ENCODE data around the gene IFI27L2. TPM values are rescaled to one million over a fixed set of nuclear protein-coding genes. Genes with fewer than 3 reads are reported as not detected.

Gene IFI27L2, protein sequence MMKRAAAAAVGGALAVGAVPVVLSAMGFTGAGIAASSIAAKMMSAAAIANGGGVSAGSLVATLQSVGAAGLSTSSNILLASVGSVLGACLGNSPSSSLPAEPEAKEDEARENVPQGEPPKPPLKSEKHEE
- 39.6 and 181 TPM in 2 replicates for total RNA-seq

GRCh38 chr14:94129111-94129757, at the start of gene IFI27L2:
Gene IFI27L2 (minus strand): TSS chr14:94129604. CDS start chr14:94129564, 40 bp downstream.

GRCh38 chr14:94173885-94174603, 44.6 kb upstream of the IFI27L2 start, which contains the start of gene PPP4R4:
Gene PPP4R4 (plus strand): TSS chr14:94174322. CDS start chr14:94174466, 144 bp downstream.

DNA sequence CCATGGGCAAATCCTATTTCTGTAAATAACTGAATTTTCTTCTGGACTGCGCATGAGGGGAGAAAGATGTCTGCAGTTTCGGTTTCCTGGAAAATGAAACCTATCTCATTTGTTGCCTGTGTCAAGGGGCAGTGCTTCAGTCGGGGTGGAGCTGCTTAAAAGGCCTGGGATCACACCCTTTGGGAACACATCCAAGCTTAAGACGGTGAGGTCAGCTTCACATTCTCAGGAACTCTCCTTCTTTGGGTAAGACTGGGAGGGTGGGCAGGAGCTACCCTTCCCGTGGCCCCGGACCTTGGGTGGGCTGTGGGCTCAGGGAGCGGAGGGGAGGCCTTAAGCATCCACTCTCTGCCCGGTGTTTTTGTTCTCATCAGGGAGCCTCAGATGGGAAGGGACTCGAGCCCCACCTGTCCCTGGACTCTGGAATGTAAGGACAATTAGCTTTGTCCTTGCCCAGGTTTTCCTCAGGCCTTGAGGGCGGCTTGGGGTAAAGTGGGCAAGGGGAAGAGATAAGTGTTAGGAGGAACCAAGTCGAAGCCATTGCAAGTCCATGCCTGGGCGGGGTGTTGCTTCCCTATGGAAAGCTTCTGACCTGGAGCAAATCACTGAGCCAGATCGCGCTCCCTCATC, 18.7 kb downstream of the IFI27L2 start, which contains the start of gene IFI27:
Gene IFI27 (plus strand): TSS at position 185 of the 630 bp plus-strand sequence.

DNA sequence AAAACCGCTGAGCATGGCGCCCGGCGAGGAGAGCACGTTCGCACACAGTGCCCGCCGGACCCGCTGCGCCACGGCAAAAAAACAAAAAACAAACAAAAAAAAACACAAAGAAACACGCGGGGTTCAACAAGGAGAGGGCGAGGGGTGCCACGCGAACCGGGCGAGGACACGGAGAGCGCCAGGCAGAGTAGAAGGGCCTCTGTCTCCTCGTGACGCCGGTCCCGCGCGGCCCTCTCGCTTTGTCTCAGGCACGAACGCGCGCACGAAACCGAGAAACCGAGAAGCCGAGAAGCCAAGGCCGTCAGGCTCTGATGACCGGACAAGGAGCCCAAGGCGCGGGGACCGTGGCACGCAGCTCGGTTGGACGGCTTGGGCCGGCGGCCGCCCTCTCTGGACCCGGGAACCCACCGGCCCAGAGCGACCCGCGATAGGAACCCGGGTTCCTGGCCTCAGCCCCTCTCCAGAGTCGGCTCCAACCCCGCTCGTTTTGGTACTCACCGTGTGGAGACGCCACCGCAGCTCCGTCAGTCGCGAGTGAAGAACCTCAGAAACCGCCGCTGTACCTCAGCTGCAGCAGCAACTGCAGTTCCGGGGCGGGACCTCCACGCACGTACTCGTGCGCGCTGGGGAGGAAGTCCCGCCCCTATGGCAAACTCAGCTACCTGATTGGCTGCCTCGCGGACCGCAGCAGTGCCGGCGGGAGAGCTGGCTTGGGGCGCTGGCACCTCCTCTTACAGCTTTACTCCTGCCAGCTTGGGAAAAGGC, 48.6 kb downstream of the IFI27L2 start, which contains the start of the genes DDX24 and IFI27L1:
Gene DDX24 (minus strand): TSS at position 582 of the 765 bp plus-strand sequence. CDS start 1,460 bp downstream, outside the sequence.
Gene IFI27L1 (plus strand): TSS at position 690 of the 765 bp plus-strand sequence. CDS start 15,628 bp downstream, outside the sequence.

Other genes with a start within 250 kb of the IFI27L2 start
- gene FAM181A, start 202.3 kb downstream of the IFI27L2 start, total RNA-seq, result not detected in 2 replicates
- 2.1 and 4.2 TPM in 2 replicates for gene ASB2, start 153.0 kb downstream of the IFI27L2 start, total RNA-seq
- gene CCDC197, start 132.3 kb downstream of the IFI27L2 start, total RNA-seq, result not detected in 2 replicates
- 1.5 and 2.6 TPM in 2 replicates for gene OTUB2, start 103.3 kb downstream of the IFI27L2 start, total RNA-seq
- 138 and 168 TPM in 2 replicates for gene DDX24, start 48.4 kb downstream of the IFI27L2 start, total RNA-seq
- gene IFI27L1, start 48.3 kb downstream of the IFI27L2 start, total RNA-seq, result 11.0 and 22.0 TPM in 2 replicates
- 21.5 and 34.1 TPM in 2 replicates for gene IFI27, start 18.9 kb downstream of the IFI27L2 start, total RNA-seq
- gene PPP4R4, start 44.7 kb upstream of the IFI27L2 start, total RNA-seq, result 1.4 and 2.7 TPM in 2 replicates
- not detected in 2 replicates for gene SERPINA10, start 163.7 kb upstream of the IFI27L2 start, total RNA-seq
- not detected in 2 replicates for gene SERPINA6, start 193.7 kb upstream of the IFI27L2 start, total RNA-seq
- not detected in 2 replicates for gene SERPINA2, start 237.1 kb upstream of the IFI27L2 start, total RNA-seq